Progenitor cell of endocrine pancreas (in vitro differentiated cells): ENCODE data around the gene TFAP2E. TPM values are rescaled to one million over a fixed set of nuclear protein-coding genes. Genes with fewer than 3 reads are reported as not detected.
"Not testable (repeated sequence)": the region's sequence is repeated elsewhere in the genome, so short reads cannot be mapped to it uniquely, and the experiment has no call there.

Experiments used
- DNase-seq: peaks from one replicate; pipeline ENCODE4 v3.0.0; 2021; ENCODE audit warnings: low spot score; ENCODE audit not compliant: unreplicated experiment
- H3K27ac Mint-ChIP-seq: 2 replicates; pipeline ENCODE4 v1.8.0; 2021; ENCODE audit warnings: mild to moderate bottlenecking, moderate library complexity, mixed read lengths
- H3K27me3 Mint-ChIP-seq: 2 replicates; pipeline ENCODE4 v1.8.0; 2021; ENCODE audit warnings: mixed read lengths
- H3K36me3 Mint-ChIP-seq: 2 replicates; pipeline ENCODE4 v1.8.0; 2022; ENCODE audit warnings: mixed read lengths; ENCODE audit not compliant: insufficient read depth
- H3K4me1 Mint-ChIP-seq: 2 replicates; pipeline ENCODE4 v1.8.0; 2021; ENCODE audit warnings: low read depth, mixed read lengths
- H3K4me3 Mint-ChIP-seq: 2 replicates; pipeline ENCODE4 v1.8.0; 2021; ENCODE audit warnings: low read depth, mild to moderate bottlenecking, moderate library complexity, mixed read lengths
- H3K9me3 Mint-ChIP-seq: 2 replicates; pipeline ENCODE4 v1.8.0; 2021; ENCODE audit warnings: low read depth, mixed read lengths
- total RNA-seq: library from RNA; stranded (reverse); gene quantifications from 2 replicates; pipeline ENCODE4 v1.2.1, GENCODE V29; 2021
- TF ChIP-seq, protein P1 (sequence below): fragments of 200-600 bp; sonication (generic); IDR thresholded peaks from one replicate; pipeline ENCODE4 v1.5.0; 2021; ENCODE audit warnings: antibody characterized with exemption, mild to moderate bottlenecking; ENCODE audit not compliant: unreplicated experiment

TFAP2E gene
- total RNA-seq, 1 donor from 2014 or later, result 0.55 TPM

GRCh38 chr1:35574655-35575415 lies 1.7 kb downstream of the TFAP2E start:
- no peaks in the 10 kb centered on the region for H3K9me3 Mint-ChIP-seq
- TF ChIP-seq, protein P1, sequence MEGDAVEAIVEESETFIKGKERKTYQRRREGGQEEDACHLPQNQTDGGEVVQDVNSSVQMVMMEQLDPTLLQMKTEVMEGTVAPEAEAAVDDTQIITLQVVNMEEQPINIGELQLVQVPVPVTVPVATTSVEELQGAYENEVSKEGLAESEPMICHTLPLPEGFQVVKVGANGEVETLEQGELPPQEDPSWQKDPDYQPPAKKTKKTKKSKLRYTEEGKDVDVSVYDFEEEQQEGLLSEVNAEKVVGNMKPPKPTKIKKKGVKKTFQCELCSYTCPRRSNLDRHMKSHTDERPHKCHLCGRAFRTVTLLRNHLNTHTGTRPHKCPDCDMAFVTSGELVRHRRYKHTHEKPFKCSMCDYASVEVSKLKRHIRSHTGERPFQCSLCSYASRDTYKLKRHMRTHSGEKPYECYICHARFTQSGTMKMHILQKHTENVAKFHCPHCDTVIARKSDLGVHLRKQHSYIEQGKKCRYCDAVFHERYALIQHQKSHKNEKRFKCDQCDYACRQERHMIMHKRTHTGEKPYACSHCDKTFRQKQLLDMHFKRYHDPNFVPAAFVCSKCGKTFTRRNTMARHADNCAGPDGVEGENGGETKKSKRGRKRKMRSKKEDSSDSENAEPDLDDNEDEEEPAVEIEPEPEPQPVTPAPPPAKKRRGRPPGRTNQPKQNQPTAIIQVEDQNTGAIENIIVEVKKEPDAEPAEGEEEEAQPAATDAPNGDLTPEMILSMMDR, result no peak
- no peaks in the 10 kb centered on the region for H3K36me3 Mint-ChIP-seq
- H3K4me3 Mint-ChIP-seq, result peak overlapping the region; percentile 25
- H3K27ac Mint-ChIP-seq, result no peak overlapping the region
- H3K27me3 Mint-ChIP-seq, result peaks cover 74% of the 10 kb centered on the region
- H3K4me1 Mint-ChIP-seq, result peaks cover 17% of the 10 kb centered on the region
- DNase-seq, result no peak

DNA sequence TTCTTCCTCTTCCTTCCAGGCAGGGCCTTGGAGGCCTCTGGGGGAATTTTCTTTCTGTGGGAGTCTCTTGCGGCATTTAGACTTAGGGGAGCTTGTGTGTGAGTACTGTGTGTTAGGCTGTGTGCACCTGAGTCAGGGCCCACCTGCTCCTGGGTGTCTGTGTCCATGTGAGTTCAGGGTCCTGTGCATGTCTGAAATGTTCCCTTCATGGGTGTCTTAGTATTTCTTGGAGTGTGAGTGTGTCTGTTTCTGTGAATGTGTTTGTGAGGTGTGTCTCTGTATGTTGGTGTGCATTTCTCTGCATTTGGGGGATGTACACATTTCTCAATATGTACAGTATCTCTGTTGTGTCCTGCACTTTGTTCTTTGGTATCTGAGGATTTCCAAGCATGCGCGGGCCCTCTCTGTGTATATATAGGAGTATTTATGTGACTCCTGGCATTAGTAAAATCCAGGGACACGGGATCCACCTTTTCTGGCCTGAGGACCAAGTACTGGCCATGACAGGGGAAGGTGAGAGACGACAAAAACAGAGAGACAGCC lies 2.4 kb downstream of the TFAP2E start:
- TF ChIP-seq, protein P1, result no peak
- Mint-ChIP-seq H3K9me3 (no peaks in the 10 kb centered on the region), H3K36me3 (no peaks in the 10 kb centered on the region), H3K4me3 (peak overlapping the region; percentile 25), H3K4me1 (peaks cover 17% of the 10 kb centered on the region), H3K27me3 (peaks cover 68% of the 10 kb centered on the region), H3K27ac (no peak overlapping the region)
- no peak for DNase-seq

GRCh38 chr1:35576061-35576765 lies 3.1 kb downstream of the TFAP2E start:
- TF ChIP-seq, protein P1, result no peak
- H3K4me3 Mint-ChIP-seq, result no peak overlapping the region
- peaks cover 17% of the 10 kb centered on the region for H3K4me1 Mint-ChIP-seq
- no peaks in the 10 kb centered on the region for H3K9me3 Mint-ChIP-seq
- no peak for DNase-seq
- peaks cover 61% of the 10 kb centered on the region for H3K27me3 Mint-ChIP-seq
- H3K27ac Mint-ChIP-seq, result no peak overlapping the region
- no peaks in the 10 kb centered on the region for H3K36me3 Mint-ChIP-seq

DNA sequence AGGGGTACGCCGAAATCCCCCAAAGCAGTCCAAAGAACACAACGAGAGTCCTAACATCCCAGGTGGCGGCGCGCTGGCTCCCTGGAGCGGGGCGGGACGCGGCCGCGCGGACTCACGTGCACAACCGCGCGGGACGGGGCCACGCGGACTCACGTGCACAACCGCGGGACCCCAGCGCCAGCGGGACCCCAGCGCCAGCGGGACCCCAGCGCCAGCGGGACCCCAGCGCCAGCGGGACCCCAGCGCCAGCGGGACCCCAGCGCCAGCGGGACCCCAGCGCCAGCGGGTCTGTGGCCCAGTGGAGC lies 3.6 kb downstream of the TFAP2E start:
- H3K9me3 Mint-ChIP-seq, H3K36me3 Mint-ChIP-seq: not testable (repeated sequence)

GRCh38 chr1:35577071-35577998 lies 4.2 kb downstream of the TFAP2E start:
- Mint-ChIP-seq H3K4me1 (peaks cover 17% of the 10 kb centered on the region), H3K27ac (peak overlapping the region; percentile 42), H3K36me3 (no peaks in the 10 kb centered on the region), H3K4me3 (peak overlapping the region; percentile 14), H3K27me3 (peaks cover 49% of the 10 kb centered on the region), H3K9me3 (no peaks in the 10 kb centered on the region)
- TF ChIP-seq, protein P1, result no peak
- DNase-seq, result no peak

More for the DNA sequence above, 3.6 kb downstream of the TFAP2E start:
- Mint-ChIP-seq H3K4me1 (peaks cover 17% of the 10 kb centered on the region), H3K27me3 (peaks cover 55% of the 10 kb centered on the region)
- H3K27ac Mint-ChIP-seq, DNase-seq, H3K4me3 Mint-ChIP-seq: not testable (repeated sequence)
